Limb (tissue), 2 donors: ENCODE data around the gene ACIN1.
"Not testable (repeated sequence)": the region's sequence is repeated elsewhere in the genome, so short reads cannot be mapped to it uniquely, and the experiment has no call there.

Experiments
- DNase-seq, 2 donors: peaks; one replicate each; pipeline ENCODE4 v3.0.0-alpha.2; 2016; ENCODE audit errors: extremely low spot score in 2 of 2

Gene ACIN1

DNA sequence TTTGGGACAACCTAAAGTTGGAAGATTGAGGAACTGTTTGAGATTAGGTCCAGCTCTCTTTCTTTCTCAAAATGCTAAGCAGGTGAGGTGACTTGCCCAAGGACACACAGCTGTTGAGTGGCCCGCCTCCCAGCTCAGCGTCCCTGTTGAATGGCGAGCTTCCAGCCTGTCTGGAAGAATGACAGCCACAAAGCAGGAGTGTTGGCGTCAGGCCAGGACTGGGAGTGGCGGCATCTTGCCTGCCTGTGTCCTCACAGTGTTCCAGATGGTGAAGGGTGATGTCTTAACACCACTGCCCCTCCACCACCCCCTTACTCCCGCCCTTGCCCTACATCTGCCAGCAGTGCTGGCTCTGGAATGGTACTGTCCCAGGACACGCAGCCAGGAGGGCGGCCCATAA is 28.5 kb upstream of the ACIN1 start:
- peak in 1 of 2 donors; percentile 51 for DNase-seq

DNA sequence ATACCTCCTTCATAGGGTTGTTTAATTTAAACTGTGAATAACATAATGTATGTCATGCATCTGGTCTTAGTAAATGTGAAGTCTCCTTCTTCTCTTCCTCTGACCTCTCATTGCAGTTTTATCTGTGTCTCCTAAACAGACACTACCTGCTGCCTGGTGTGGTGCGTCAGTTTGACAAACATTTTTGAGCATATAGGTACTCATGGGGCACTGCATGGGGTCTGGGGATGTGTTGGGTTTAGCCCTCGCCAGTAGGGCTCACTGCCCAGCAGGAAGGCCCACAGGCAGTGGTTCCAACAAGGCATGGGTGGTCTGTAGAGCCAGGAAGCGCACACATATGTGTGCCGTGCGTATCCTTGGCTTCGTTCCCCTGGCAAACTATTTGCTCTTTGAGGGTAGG is 27.1 kb upstream of the ACIN1 start:
- DNase-seq, result no peak

DNA sequence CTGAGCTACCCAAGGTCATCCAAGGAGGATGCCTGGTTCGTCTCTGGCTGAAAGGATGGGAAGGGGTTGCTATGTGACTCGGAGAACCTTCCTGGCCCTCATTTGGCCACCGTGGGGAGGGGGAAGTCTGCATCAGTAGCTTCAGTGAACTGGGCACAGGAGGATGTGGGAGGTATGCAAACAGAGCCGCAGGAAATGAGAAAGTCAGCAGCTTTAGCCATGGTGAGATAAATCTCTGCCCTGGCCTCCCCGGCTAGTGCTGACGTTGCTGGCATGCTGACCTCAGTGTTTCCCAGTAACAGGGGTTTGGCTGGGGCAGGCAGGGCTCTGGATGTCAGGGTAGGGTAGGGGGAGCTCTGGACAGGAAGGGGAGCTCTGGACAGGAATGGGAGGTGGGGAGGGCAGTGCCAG is 26.4 kb upstream of the ACIN1 start:
- DNase-seq, result no peak

DNA sequence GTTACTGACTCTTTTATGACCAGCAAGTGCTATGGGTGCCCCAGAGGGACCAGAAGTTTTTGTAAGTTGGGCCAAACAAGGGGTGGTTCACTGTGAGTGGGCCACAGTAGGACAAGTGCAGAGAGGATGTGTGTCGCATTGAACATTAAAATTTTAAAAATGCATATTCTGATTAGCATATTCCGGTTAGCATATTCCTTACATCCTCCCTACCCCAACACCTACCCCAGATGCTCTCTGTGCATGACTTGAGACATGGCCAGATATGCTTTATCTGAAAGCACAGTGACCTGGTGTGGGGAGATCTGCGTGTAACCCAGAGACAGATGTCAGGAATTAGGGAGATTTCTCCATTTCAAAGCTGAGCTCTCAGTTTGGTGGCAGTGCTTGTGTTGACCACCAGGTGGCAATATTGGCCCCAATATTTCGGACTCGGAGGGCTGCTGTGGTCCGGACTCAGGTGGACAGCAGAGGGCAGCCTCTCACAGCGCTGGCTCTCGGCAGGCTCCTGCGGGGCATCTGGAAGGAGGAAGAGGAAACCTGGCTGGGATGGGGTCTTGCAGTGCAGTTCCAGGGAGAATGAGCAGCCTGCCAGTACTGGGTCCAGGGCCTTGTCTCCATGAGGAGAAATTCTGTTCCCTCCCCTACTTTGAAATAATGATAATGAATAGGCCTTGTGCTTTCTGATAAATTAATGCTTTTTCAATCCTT is 25.8 kb upstream of the ACIN1 start:
- DNase-seq, result peak; percentile 90 to 92

DNA sequence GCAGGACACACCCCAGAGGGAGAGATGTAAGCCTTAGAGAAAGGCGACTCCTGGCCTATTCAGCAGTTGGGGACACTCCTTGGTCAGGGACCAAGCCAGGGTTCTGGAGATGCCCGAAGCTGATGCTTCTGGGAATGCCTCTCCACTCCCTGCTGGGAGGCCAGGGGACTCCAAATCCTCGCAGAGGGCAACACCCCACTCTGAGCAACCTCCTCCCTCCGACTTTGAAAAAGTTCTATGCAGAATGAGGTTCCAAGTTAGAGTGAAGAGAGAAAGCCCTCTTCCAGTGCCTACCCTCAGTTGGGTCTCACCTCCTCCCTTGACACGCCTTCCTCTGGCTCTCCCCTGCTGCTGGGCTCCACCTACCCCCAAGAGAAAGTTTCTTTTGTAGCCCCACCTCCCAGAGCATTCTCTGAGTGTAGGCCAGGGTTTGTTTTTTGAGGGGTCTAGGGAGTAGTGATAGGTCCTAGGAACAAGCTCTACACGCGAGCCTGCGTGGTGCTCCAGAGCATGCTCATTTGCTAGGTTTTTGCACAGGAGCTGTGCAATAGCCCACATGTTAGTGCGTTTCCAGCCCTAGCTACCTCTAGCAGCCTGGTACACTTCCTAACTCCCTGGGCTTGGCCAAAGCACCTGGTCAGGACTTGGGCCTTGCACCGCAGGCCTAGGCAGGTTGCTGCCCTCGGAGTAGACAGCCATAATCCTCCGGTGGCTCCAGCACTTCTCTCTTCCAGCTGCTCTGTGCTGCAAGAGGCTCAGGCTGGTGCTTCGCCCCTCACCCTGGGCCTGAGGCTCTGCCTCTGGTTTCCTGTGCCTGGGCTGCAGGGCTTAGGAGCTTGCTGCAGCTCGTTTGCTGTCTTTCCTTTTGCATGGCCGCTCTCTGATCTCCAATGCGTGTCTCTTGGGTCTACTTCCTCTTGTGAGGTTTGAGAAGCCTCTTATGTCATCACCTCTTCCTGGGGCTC is 24.7 kb upstream of the ACIN1 start:
- no peak for DNase-seq

DNA sequence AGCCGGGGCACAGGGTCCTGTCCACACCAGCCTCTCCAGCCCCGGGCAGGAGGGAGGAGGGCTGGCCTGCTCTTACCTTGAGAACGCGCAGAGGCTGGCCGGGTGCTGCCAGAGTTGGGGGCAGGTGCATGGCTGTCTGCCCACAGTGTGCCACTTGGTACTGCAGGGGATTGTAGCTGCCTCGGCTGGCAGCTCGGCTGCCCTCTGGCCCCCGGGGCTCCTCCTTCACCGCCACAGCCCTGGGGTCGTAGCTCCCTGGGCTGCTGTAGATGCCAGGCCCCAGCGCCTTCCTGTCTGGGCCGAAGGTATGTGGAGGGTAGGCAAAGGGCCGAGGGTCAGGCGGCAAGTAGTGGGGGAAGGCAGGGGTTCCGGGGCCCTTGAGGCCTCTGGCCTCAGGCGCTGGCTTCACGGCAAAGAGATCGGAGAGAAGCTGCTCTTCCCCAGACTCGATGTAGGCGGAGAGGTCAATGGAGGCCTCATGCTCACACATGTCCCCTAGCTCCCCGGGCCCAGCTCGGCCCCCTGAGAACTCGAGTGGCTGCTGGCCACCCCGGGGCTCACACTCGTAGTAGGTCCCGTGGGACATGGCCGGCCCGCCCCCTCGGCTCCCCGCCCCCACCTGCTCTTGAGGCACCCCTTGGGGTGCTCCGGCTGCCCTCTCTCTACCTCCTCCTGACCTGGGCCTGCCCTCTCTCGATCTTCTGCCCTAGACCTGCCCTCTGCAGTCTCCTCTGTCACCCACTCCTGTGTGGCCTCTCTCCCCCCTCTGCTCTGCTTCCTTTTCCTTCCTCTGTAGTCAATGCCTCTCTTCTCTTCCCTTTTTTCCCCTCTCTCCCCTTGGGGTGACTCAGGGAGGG is 23.8 kb upstream of the ACIN1 start, which contains the start of gene CEBPE:
Gene CEBPE, minus strand, starts transcription at position 750 of the 857 bp plus-strand sequence. Its CDS starts 164 bp downstream, at position 586.
- no peak for DNase-seq

DNA sequence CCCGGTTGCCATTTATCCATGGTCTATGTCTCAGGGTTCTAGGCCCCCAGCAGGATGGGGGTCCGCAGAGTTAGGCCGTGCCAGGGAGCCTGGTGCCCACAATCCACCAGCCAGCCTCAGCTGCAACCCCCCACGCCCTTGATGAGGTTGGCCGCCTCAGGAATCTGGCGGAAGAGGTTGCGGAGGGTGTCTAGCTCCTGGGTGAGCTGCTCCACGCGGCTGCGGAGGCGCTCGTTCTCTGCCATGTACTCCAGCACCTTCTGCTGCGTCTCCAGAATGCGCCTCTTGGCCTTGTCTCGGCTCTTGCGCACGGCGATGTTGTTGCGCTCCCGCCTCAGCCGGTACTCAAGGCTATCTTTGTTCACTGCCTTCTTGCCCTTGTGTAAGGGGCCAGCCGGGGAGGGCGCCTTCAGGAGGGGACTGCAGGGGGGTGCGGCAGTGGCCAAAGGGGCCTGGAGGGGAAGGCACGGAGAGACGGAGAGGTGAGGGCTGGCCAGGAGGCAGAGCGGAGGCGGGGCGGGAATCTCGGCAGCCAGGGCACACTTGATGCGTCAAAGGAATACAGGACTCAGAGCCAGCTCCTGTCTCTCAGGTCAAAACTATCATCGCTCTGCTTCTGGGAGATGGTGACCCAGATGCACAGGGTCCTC is 22.6 kb upstream of the ACIN1 start:
- no peak for DNase-seq

DNA sequence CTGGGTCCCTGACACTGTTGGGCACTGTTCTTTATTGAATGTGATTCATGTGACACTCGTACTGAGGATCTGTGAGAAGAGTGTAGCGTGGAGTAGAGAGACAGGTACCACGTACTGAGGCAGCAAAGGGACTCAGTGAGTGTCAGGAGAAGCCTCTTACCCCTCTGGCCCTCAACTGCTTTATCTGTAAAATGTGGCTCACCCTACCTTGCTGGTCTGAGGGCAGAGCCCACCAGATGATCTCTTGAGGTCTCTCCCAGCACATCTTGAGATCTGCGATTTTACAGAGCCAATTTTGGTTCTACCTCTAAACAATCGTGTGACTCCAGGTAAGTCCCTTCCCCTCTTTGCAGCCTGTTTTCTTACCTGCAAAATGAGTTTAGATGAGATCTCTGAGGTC is 21.0 kb upstream of the ACIN1 start:
- no peak for DNase-seq

DNA sequence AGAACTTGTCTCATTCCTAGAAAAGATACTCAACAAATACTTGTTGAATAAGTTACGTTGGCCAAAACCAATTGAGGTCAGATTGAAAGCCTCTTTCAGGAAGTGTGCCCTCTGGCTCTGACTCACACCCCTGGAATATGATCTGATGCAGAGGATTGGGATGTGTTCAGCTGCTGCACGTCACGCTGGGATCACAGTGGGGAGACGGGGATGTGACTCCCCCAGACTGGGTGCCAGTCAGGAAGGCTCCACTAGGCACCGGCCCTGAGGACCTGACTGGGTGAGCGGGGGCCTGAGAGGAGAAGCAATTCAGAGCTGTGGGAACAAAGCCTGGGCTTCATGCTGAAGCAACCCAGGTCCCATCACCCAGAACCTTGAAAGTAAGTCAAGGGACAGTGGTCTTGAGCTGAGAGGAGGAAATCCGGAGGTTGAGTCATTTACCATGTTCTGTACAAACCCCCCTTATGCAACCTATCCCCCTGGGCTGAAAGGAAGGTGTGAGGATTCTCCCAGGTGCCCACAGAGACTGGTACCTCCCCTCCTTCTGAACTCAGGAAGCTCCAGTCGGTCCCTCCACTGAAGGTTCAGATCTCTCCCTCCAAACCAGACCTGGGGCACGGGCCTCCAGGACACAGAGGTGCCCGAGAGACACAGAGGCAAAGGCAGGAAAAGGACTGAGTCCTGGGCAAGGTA is 20.2 kb upstream of the ACIN1 start:
- DNase-seq, result no peak

DNA sequence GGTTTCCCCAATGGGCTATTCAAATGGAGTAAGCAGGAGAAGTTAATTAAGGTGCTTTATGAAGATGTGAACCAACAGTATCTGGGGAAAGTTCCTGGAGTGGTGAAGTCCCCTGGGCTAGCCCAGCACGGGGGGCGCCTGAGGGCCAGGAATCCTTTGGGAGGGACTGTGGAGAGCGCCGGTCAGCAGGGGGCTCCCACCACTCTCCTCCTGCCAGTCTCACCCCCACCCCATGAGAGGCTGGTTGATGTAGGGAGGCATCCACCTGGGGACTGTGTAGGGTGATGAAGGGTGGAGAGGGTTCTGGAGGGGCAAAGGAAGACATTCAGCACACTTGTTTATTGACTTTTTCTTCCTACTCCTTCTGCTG is 19.7 kb upstream of the ACIN1 start:
- no peak for DNase-seq

DNA sequence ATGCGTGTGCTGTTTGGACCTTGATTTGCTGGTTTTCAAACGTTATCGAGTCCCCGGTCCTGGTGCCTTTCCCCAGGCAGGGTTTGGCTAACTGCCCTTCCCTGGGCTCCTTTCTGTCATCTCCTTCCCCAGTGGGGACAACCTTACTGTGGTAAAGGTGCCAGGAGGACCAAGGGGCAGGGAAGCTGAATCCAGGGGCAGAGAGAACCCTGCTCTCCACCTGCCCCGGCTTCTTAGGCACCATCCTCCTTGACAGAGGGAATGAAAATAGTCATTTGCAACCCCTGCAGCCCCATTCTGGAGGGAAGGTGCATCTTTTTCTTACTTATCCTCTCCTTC is 19.2 kb upstream of the ACIN1 start:
- DNase-seq, result no peak

DNA sequence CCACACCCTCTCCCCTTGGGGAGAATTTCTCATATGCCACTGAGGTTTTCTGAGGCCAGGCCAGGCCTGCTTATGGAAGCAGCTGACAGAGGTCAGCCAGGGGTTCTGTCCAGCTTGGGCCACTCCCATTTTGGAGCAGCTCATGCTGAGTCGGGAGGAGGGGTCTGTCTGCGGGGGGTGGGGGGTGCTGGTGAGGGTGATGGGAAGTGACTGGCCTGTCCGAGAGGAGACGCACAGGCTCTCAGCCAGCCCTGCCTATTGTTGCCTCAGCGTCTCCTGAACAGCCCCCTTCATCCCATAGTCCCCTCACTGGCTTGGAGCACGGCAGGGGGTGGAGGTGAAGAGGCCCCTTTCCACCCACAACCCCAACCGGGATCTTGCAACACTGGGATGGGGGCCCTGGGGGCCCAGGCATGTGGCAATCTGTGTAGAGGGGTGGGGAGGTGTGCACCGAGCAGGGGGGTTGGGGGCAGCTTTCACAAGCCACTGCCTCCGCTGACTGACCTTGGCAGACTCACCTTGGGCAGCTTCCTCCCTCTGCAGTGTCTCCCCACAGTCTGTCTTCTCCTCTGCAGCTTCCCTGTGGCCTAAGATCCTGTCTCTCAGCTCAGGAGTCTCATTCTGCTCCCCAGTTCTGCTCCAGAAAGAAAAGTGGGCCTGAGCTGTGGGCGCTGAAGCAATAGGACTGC is 18.6 kb upstream of the ACIN1 start:
- no peak for DNase-seq

DNA sequence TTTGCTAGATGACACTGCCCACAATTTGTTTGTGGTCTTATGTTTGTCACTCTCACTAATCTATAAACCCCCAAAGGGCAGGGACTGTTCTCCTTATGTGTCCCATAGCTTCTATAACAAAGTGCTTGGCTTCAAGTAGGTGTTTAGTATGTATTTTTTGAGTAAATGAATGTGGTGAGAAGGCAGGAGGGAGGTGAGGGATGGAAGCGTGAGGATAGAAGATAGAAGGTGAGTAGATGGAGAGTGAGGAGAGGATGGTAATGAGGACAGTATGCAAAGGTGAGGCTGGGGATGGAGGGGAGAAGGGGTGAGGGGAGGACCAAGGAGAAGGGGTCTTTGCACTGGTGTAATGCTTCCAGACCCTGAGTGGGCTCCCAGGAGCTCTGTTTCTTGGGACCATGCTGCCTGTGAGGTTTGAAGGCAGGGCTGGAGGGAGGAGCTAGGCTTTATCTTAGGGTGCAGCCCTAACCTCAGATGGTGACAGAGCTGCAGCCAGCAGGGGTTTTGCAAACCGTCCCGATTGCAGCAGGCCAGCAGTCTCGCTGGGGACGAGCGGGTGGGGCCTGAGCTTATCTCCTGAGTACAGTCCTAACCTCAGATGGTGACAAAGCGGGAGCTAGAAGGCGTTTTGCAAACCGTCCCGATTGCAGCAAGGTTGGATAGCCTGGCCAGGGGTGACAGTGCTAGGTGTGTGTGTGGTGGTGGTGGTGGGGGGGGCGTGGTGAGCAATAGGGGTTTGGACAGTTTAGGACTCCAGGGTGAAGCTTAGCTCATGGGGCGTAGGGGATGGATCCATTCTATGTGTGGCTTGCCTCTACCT is 17.6 kb upstream of the ACIN1 start:
- DNase-seq, result no peak

DNA sequence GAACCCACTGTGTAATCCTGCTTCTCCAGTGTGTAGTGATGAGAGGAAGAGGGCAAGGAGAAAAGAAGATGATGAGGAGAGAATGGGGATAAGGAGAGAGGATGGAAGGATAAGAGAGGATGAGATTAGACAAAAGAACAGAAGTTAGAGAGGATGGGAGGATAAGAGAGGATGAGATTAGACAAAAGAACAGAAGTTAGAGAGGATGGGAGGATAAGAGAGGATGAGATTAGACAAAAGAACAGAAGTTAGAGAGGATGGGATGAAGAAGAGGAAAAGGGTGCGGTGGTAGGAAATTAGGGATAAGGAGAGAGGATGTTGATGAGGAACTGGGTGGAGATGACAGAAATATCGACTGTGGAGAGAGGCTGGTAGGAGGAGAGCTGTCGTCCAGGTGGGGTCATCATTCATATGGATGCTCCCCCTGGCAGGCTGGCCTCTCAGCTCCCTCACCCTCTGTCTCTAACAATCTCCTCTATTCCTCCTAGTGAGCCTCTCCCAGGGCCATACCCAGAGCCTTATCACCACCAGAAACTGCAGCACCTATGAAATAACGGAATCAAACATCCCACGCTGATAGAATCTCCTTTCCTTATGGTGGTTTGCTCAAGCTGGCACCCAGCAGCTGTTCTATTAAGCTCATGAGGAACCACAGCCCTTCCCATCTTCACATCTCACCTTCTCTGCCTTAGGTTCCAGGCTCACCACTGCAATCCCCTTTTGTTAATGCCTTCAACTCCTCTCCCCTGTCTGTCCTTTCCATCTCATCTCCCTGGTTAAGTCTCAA is 15.8 kb upstream of the ACIN1 start:
- no peak for DNase-seq

DNA sequence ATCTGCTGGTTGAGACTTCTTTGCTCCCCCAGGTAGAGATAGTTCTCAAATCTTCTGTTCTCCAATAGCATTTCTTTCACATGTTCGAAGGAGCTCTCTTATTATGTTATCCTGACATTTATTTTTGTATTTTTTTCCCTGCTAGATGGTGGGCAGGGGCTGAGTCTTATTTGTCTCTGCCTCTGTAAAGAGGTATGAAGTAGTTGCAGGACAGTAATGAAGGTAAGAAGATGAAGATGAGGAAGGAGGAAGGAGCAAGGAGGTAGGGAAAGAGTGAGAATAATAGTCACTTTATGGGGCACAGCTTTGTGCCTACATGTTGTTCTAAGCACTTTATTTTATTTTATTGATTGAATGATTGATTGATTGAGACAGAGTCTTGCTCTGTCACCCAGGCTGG is 14.8 kb upstream of the ACIN1 start:
- DNase-seq, result no peak

DNA sequence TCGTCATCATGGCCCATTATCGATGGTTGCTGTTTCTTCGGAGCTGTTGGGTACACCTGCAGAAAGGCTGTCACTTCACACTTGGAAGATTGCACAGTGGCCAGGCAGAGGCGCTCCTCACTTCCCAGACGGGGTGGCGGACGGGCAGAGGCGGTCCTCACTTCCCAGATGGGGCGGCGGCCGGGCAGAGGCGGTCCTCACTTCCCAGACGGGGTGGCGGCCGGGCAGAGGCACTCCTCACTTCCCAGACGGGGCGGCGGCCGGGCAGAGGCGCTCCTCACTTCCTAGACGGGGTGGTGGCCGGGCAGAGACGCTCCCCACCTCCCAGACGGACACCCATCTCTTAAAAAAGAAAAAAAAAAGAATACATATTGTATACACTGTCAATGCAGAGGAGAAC is 13.2 kb upstream of the ACIN1 start:
- DNase-seq, result not testable (repeated sequence)

DNA sequence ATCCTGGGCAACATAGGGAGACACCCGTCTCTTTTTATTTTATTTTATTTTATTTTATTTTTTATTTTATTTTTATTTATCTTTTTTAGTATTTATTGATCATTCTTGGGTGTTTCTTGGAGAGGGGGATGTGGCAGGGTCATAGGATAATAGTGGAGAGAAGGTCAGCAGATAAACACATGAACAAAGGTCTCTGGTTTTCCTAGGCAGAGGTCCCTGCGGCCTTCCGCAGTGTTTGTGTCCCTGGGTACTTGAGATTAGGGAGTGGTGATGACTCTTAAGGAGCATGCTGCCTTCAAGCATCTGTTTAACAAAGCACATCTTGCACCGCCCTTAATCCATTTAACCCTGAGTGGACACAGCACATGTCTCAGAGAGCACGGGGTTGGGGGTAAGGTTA is 12.7 kb upstream of the ACIN1 start:
- DNase-seq, result not testable (repeated sequence)

DNA sequence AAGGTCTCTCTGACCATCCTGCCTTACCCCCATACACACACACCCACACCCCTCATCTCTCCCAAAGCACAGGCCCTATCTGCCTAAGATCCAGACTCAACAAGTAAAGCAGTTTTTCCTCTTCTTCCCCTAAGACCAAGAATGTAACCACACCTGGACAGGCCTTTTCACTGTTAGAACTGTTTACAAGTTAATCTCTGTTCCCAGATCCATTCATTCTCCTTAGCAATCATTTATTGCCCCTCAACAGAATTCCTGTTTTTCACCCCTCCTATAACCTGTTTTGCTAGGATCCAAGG is 11.8 kb upstream of the ACIN1 start:
- no peak for DNase-seq

DNA sequence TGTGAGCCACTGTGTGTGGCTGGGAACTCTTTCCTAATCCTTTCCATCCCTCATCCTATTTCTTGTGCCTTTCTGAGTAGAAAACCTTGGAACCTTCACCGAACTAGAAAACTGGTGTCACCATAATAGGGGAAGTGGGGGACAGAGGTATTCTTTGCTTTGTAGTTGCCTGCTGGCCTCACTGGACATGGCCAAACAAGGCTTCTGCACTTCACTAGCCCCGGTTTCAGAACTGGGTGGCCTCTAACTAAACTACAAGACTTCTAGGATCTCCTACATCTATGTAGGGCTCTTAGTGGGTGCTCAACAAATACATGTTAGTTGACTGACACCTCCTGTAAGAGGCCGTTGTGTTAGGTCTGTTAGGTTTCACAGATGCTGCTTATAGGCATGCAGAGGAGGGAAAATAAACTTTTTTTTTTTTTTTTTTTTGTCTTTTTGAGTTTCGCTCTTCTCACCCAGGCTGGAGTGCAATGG is 10.4 kb upstream of the ACIN1 start:
- no peak for DNase-seq
